COLO829 (cell line): ENCODE data around the gene KIF3A.

Experiments used
- DNase-seq: peaks from one replicate; pipeline ENCODE4 v3.0.0; 2012; ENCODE audit warnings: low spot score

Gene KIF3A

DNA sequence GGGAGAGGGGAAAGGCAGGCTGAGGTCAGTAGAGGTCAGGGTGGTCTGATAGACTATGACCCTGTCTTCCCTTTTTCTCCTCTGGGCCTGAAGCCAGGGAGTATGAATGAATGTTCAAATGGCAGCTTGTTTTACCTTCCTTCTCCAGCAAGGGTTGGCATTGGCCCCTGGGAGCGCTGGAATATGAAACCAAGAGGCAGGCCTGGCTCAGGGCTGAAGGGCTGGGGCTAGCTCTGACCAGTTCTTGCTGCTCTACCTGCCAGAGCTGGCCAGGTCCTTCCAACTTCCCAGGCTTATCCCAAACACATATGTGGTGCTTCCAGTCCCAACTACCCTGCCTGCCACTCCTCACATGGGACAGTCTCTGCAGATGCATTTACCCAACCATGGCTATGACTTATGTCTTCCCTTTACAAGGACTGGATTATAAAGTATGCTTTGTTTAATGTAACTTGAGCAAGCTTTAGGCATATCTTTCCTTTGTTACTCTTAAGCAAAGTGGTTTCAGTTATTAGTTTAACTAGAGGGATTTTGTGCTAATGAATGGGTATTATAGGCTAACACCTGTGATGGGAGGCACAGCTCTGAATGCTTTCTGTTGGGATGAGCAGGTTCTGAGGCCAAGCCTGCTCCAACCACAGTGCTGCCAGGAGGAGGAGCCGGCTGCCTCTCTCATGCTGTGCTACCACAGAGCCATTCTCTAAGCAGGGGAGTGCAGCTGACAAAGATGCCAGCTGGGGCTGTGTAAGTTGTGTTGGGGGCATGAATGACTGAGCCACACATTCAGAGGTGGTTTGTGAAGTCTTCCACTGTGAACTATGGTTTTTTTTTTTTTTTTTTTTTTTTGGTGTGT lies 16.0 kb upstream of the KIF3A start:
- DNase-seq = no peak

DNA sequence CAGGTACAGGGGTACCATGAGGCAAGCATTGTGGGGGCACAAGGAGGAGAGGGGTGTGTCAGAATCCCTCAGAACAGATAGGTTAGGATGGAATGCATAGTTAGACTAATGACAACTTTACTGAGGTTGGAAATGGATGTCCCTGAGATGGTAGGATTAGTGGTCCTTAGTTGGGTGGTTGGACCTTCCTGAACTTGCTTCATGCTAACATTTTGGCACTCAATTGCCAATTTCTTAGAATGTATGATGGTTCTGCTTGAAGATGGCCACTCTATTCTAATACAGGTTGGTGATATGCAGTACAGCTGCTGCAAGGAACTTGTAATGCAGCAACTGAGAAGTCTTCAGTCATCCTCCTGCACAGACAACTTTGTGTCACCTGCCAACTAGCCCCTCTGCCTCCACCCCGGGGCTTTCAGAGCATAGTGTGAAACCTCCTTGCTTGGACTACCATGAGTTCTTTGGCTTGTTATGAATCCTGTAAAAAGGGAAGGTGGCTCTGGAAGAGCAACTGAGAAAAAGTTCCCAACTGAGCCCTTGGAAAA lies 15.3 kb upstream of the KIF3A start:
- no peak for DNase-seq

DNA sequence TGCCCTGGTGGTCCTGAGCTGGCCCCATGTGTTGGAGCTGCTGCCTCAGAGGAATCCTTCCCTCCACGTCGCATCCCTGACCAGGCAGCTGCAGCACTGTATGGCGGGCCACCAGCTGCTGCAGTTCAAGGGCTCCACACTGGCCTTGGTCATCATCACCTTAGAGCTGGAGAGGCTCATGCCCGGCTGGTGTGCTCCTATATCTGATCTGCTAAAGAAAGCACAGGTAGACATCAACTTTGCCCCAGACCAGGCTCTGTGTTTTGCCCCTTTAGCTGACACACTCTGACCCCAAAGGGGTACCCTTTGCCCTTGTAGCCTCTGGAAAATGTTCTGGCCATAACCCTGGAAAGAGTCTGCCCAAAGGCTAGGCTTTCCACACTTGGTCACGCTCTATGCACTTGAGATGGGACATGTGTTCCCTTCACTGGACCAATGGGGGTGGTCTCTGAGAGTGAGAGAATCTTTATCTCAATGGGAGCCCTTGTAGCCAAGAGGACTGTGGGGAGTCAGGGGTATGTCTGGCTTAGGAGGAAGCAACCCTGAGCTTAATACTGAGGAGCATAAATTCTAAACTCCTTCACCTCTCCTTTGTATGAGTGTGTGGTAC lies 14.7 kb upstream of the KIF3A start:
- no peak for DNase-seq

DNA sequence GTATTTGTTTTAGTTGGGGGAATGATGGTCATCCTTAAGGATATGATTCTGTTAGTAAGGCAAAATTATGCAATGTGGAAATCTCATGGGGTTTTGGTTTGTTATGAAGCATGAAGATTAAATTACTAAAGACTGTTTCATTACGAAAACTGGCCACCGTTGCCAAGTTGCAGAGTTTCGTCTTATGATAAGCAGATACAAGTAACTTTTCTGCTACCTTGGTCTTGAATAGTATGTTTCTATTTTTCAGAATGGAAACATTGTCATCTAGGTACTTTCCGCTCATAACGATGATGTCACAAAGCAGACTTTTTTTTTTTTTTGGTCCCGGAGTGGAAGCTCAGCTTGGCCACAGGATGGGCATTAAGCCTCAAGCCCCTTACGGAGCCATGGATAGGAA lies 14.1 kb upstream of the KIF3A start:
- DNase-seq = no peak

DNA sequence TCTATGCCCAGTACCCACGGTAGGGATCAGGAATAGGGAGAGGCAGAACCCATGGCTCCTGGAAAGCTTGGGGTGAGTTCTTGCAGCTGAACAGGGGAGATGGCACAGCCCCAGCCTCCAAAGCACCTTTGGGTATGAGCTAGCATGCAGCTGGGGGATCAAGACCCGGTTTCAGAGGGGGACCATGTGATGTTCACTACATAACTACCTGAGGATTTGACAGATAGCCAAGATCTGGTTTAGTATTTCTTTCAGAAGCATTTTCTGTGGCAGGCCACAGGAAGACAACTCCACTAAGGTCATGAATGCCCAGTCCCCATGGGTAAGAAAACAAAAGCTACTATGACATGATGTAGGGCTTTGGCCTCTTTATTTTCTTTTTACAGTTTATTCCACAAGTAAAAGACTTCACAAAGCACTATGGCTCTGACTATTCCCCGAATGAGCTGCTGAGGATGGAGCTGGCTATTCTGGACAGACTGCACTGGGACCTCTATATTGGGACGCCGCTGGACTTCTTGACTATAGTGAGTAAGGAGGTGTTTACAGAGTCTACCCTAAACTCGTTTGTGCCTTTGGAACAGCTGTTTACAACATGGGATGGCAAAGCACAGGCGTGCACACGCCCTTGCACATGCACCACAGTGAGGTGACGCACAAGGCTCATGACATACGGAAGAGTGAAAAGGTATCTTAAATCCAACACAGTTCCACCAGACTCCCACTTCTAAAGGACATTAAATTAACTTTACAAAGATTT lies 13.3 kb upstream of the KIF3A start:
- no peak for DNase-seq

DNA sequence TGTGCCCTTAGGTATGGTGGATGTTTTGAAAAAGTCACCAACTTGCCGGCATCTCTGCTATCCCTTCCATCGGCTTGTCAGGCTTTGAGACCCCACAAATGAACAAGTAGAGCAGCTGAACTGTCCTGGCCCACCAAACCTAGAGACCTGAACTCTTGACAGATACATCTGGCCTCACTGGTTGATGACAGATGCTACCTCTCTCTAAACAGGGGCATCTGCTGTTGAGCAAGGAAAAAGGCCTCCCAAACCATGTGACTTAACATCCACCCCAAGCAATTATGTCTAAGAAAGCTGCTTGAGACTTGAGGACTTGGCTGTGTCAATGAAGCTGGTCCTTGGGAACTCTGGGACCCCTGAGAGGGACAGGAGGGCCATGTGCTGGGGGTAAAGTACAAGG lies 12.2 kb upstream of the KIF3A start:
- DNase-seq = no peak

DNA sequence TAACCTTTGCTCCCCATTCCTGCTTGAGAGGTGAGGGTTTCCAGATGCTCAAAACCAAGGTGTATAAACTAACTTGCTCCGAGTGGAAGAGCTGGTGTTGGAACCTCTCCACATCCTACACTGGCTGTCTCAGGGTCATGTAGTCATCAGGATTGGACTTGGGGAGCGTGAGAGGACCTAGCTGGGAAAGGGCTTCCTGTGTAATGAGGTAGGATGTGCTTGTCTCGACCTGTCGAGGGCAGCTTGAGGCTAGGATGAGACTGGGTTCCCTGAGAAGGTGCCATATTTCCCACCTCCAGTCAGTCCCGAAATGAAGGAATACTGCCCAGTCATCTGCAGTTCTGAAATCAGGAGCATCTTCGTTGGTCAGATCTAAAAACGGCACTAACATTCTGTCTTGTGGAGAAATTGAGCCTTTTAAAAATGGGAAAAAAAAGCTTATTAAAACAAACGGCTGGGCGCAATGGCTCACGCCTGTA lies 11.2 kb upstream of the KIF3A start:
- no peak for DNase-seq

DNA sequence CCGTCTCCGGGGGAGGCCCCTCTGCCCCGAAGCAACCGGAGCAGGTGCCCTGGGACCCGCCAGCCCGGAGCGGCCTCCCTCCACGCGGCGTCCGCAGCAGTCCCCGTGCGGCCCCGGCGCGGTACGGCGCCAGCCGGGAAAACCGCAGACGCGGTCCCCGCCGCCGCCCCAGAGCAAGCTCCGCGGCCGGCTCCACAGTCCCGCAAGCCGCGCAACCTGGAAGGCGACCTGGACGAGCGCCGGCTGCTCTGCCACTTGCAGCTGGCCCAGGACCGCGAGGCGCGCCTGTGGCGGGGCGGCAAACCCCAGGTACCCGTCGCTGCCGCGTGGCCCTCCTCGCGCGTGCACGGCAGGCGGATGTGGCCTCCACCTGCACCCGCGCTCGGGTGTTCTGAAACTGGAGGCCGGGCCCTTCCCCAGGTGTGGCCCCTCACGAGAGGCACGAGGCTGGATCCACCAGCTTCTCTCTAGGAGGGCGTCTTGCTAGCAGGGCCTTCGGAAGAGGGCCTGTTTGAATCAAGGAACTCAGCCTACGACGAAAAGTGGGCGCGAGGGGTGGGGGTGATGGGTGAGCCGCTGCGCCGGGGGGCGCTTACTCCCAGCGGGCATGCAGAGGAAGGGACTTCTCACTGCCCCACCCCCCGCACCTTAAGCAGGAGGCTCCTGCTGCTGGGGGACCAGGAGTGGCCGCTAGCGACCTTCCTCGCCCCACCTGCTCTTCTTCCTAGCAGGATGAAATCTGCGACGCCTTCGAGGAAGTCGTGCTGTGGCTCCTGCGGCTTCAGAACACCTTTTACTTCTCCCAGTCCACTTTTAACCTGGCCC lies 10.5 kb upstream of the KIF3A start:
- DNase-seq = no peak

DNA sequence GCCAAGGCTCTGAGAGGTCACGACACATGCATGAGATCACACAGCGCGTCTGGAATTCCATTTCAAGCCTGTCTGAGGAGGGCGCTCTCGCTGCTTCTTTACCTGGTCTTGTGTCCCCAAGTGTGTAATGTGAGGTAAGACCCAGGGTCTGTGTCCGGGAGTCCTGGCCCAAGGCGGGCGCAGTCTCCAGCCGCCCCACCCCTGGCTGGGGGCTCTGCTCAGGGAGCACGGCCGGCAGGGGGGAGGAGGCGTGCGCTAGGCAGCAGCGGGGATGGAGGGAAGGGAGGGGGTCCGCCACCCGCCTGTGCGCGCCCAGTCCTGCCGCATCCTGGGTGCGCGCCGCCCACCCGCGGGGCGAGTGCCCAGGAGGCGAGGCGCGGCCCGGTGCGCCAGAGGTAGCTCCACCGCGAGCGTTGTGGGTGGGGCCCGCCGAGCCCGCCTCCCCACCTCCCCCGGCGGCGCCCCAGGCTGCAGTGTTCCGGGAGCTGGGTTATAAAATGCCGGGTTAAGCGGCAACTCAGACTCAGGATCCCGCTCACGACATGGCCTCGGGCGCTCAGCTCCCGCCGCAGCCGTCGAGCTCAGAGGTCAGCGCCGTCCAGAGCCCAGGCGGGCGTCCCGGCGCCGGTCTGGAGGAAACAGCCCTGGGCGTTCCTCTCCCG lies 9.7 kb upstream of the KIF3A start, which contains the start of gene CCNI2:
CCNI2 (plus strand) TSS at position 473 of the 662 bp plus-strand sequence; CDS start at position 543, 70 bp downstream.
- no peak for DNase-seq

DNA sequence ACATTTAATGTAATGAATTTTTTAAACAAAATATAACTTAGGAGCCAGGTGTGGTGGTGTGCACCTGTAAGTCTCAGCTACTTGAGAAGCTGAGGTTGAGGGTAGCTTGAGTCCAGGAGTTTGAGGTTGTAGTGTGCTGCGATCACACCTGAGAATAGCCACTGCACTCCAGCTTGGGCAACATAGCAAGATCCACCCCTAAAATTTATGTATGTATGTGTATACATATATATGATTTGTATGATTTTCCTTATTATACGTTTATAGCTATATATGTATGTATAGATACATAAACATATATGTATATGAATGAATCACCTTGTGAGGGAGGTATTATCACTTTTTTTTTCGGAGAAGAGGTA lies 9.2 kb upstream of the KIF3A start:
- DNase-seq = no peak

DNA sequence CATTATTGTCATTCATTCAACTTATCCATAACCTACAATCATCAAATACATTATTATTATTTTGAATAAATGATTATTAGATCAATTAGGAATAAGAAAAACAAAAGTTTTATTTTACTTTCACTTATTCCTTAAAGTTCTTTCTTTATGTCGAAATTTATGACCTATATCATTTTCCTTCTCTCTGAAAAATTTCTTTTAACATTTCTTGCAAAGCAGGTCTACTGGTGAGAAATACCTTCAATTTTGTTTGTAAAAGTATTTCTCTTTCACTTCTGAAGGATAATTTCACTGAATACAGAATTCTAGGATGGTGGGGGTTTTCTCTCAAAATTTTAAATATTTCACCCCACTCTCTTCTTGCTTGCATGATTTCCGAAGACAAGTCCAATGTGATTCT lies 7.3 kb upstream of the KIF3A start:
- no peak for DNase-seq

DNA sequence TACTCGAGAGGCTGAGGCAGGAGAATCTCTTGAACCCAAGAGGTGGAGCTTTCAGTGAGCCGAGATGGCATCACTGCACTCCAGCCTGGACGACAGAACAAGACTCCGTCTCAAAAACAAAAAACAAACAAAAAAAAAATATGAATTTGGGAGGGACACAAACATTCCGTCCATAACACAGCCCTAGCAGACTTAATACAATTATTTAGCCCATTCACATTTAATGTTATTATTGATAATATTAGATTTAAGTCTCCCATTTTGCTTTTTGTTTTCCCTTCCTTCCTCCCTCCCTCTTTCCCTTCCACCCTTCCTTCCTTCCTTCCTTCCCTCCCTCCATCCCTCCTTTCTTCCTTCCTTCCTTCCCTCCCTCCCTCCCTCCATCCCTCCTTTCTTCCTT lies 5.3 kb upstream of the KIF3A start:
- DNase-seq = no peak

DNA sequence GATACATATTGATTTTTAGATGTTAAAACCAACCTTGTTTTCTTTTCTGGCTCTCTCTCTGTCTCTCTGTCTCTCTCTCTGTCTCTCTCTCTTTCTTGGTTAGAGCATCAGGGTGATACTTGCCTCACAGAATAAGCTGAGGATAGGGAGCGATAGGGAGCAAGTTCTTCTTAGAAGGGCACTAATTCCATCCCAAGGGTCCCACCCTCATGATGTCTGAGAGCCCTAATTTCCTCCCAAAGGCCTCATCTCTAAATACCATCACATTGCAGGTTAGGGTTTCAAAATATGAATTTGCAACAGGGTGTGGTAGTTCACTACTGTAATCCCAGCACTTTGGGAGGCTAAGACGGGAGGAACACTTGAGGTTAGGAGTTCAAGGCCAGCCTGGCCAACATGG lies 4.8 kb upstream of the KIF3A start:
- DNase-seq = no peak

DNA sequence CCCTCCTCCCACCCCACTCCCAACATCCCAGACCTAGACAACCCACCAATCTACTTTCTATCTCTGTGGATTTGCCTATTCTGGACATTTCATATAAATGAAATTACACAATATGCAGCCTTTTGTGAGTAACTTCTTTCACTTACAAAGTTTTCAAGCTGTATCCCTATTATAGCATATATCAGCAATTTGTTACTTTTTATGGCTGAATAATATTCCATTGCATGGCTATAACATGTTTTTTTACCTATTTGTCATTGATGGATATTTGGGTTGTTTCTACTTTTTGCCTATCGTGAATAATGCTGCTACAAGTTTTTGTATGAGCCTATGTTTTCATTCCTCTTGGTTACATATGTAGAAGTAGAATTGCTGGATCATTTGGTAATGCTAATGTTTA lies 1.9 kb upstream of the KIF3A start:
- DNase-seq = no peak

DNA sequence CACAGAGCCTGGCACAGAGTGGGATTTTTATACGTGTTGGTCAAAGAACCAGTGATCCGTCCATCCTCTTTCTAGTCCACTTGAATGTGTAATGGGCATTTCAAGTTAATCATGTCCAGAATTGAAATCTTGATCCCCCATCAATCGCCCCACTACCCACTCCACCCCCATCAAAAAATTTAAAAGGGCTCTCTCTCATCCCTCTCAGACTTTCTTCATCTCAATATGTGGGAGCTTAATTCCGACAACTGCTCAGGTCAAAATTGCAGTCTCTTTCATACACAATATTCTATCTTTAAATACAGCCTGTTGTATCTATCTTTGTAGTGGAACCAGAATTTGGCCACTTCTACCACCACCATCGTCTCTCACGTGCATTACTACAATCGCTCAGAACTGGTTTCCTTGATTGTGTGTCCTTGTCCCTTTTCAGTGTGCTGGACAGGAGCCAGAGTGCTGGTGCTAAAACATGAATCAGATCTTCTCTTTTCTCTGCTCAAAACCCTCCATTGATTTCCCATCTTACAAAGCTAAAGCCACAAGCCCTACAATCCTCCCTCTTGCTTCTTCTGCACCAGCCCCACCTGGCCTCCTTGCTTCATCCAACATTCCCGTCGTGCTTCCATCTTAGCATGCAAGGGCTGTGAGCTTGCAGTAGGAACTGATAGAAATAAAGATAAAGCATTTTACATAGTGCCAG lies 786 bp upstream of the KIF3A start:
- DNase-seq = no peak

DNA sequence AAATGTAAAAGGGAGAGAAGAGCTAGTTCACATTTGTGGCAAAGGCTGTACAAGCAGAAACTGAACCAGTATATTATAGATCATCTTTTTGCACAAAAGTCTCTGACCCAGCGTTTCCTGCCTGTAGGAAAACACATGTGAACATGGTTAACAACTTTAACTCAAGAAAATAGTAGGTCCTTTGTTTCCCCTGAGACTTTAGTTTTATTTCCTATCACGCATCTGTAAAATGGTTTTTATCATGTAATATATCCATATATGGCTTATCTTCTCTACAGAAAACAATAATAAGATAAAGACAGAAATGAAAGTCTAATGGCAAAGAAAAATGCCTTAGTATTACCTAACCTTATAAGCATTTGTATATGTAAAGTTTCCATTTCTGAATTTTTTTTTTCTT lies 2.7 kb downstream of the KIF3A start:
- peak; percentile 32 for DNase-seq

DNA sequence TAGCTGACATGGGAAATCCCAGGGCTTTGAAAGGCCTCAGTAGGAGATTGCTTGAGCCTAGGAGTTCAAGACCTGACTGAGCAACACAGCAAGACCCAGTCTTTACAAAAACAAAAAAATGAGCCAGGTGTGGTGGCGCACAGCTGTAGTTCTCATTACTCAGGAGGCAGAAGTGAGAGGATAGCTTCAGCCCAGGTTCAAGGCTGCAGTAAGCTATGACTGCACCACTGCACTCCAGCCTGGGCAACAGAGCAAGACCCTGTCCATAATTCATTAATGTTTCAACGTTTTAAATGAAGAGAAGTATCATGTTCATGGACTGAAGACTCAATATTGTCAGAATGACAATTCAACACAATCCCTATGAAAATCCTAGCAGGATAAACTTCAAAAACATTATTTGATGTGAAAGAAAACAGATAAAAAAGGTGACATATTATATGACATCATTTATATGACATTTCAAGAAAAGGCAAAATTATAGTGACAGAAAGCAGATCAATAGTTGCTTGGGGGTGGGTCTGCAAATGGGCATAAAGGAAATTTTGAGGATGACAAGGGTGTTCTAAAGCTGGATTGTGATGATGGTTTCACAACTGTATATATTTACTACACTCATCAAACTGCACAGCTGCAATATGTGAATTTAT lies 3.7 kb downstream of the KIF3A start:
- DNase-seq = no peak

DNA sequence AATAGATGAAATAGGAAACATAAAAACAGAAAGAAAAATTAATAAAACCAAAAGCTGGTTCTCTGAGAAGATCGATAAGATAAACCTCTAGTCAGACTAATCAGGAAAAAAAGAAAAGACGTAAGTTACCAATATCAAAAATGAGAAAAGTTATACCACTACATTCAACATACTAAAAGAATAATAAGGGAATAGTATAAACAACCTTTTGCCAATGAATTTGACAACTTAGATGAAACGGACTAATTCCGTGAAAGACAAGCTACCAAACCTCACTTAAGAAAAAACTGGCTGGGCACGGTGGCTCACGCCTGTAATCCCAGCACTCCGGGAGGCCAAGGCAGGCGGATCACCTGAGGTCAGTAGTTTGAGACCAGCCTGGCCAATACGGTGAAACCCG lies 7.5 kb downstream of the KIF3A start:
- DNase-seq = no peak

DNA sequence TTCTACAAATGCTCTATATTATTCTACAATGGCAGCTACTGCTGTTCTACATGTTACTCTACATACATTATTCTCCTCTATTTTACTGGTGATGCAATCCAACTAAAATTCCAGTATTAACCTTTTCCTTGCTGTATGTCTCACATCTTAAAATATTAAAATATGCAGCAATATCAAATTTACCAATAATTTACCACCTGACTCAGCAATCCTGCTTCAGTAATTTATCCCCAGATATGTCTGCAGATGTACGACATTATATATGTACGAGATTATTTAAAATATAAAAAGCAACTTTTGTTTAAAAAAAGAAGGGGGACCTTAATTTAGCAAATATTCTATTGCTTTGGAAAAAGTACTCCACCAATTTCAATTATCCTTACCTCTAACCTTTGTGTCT lies 11.6 kb downstream of the KIF3A start:
- DNase-seq = no peak
